NB4 (cell line): Measurements from ENCODE around the gene ATXN7L3B.

Source experiments
- DNase-seq: peaks from one replicate; pipeline ENCODE4 v3.0.0; 2010; ENCODE audit warnings: low read depth
- H3K4me3 ChIP-seq: one replicate; pipeline ENCODE4 v1.5.1; 2011; ENCODE audit warnings: mild to moderate bottlenecking, low read depth, low read length, moderate library complexity
- CTCF ChIP-seq: IDR thresholded peaks from one replicate; pipeline ENCODE4 v1.5.1; 2012; ENCODE audit warnings: low read depth, low read length
- MAX ChIP-seq: IDR thresholded peaks from 2 replicates; pipeline ENCODE4 v1.6.1; 2011; ENCODE audit warnings: low read depth, low read length
- MYC ChIP-seq: IDR thresholded peaks from 2 replicates; pipeline ENCODE4 v1.6.1; 2011; ENCODE audit warnings: low read depth, low read length
- POLR2A ChIP-seq: IDR thresholded peaks from 2 replicates; pipeline ENCODE4 v1.6.1; 2011; ENCODE audit warnings: mild to moderate bottlenecking; ENCODE audit not compliant: insufficient read length; ENCODE audit errors: extremely low read depth

Gene ATXN7L3B

GRCh38 chr12:74563927-74564326 lies 26.3 kb downstream of the ATXN7L3B start:
- no peak overlapping the region for H3K4me3 ChIP-seq
- no peak for DNase-seq
- TF ChIP-seq POLR2A (no peak), MAX (no peak), MYC (no peak), CTCF (no peak)

GRCh38 chr12:74578486-74578885 lies 40.9 kb downstream of the ATXN7L3B start:
- DNase-seq: no peak
- H3K4me3 ChIP-seq: no peak overlapping the region
- no peak for TF ChIP-seq POLR2A
- no peak for TF ChIP-seq MYC
- TF ChIP-seq CTCF: no peak
- TF ChIP-seq MAX: no peak

GRCh38 chr12:74579446-74579845 lies 41.8 kb downstream of the ATXN7L3B start:
- no peak overlapping the region for H3K4me3 ChIP-seq
- DNase-seq: no peak
- TF ChIP-seq CTCF: no peak
- no peak for TF ChIP-seq MYC
- no peak for TF ChIP-seq MAX
- TF ChIP-seq POLR2A: no peak

- no peak for DNase-seq
- no peak overlapping the region for H3K4me3 ChIP-seq
- TF ChIP-seq MYC (no peak), CTCF (no peak), MAX (no peak), POLR2A (no peak)
Observed at GRCh38 chr12:74579981-74580380, 42.3 kb downstream of the ATXN7L3B start.

- TF ChIP-seq CTCF: no peak
- TF ChIP-seq POLR2A: no peak
- TF ChIP-seq MYC: no peak
- TF ChIP-seq MAX: no peak
- no peak for DNase-seq
- H3K4me3 ChIP-seq: no peak overlapping the region
Observed at GRCh38 chr12:74581439-74581838, 43.8 kb downstream of the ATXN7L3B start.
